GM11168 (cell line): ENCODE results near the gene YOD1.

ENCODE experiments used
- in situ Hi-C: fragments of 300-500 bp; cut with MboI; formaldehyde crosslinking; loops from one replicate; pipeline ENCODE4 v1.12.0; 2022; ENCODE audit warnings: low sequenced_read_pairs; ENCODE audit not compliant: unreplicated experiment

Gene YOD1

DNA sequence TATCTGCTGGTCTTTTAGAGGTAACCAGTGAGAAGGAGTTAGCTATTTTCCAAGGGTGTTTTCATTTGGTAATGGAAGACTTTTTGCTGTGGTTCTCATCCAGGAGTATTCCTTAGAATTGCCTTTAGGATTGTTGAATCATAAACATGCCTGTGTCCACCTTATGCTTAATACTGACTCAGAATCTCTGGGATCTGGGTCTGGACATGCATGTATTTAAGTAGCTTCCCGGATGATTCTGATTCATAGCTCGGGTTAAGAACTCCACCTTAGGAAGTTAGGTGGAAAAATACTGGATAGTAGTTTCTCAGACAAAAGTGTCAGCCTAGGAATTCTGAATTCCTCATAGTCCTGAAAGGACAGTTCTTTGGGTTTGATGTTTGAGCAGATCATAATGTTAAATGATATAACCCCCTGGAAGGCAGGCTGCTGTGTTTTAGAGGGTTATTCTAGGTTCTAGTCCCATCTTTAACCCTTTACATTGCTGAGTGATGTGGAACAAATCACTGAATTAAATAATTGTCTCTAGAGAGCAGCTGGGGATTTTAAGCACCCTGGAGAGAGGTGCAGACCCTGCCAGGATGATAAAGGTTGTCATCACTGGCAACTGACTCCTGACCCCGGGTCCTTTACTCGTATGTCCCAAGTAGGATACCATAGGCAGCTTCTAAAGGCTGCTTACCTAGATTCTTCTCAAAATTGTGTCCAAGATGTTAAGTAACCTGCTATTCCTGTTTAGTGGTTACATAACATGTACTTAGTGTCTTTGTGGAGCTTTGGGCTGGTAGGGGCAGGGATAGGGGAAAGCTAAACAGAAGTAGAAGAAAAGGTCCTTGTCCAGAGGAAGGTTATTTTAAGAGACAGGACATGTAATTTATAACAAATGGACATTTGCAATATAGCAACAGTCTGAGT is 23.2 kb upstream of the YOD1 start:
- in situ Hi-C loops, result no loop called here

DNA sequence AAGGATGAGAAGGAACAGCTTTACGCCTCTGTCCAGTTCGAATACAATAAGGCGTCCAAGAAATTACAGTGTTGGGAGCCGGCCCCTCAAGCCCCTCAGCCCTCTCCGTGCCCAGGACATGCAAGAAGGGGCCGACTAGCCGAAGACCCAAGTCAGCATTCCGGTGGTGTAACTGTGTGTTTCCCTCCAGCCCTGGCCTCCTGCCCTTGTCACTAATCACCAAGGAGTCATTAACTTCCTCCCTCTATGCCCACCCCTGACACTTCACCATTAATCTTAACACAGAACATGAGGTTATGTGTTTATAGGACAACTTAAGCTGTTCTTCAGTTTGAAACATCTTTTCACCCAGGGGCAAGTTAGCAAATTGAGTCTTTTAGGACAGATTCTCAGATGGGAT is 21.2 kb upstream of the YOD1 start:
- in situ Hi-C loops, result no loop called here

DNA sequence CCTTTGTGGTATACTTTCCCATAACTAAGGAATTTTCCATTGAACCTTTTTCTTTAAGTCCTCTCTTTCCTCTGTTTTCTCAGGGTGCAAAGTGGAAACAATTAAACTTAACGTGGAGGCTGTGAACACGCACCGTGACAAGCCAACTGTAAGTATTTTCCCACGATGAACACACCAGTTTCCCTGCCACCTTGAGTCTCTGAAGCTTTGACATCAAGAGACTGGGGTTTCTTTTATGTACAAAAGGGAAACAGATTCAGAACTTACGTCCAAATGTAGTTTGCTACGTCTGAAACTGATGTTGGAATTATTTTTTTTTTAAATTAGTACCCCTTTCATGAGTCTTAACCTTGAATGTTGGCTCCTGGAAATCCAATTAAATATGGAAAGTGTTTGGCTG is 20.4 kb upstream of the YOD1 start:
- in situ Hi-C loops, result no loop called here

DNA sequence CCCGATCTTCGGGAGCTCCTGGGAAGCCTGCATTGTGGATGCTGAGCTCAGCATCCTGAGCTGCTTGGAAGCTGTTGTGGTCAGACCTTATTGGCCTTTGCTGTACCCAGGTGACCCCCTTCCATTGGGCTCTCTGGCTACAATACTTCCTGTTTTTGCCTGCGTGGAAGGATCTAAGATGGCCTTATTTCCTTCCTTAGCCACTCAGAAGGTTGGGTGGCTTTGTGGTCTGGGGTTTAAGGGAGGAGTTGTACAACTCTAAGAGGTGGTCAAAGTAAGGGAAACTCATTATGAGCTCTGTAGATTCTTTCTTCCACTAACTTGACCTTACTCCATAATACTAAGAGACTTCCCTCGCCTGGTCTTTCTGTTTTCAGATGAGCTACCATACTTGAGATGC is 19.8 kb upstream of the YOD1 start:
- in situ Hi-C loops, result no loop called here

DNA sequence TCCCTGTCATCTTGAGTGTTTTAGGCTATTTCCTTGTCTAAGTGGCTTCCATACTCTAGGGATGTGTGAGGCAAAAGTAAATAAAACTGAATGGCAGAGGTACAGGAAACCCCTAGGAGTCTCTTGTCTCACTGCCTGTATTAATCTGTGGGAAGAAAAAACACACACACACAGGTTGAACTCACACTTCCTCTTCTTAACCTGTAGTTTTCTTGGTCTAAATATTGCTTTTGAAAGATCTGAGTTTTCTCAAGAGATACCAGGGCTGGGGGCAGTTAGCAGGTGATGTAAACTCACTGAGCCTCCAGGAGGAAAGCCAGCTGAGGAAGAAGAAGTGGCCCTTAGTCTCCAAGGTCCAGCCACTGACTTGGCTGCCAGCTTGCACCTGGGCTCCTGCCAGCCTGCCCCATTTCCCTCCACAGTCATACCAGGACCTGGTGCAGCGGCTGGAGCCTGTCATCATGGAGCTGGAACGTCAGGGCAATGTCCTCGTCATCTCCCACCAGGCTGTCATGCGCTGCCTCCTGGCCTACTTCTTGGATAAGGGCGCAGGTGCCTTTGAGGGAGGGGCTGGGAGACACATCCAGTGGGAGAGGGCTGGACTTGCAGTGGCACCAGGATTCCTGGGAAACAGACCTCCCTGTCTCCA is 19.0 kb upstream of the YOD1 start:
- in situ Hi-C loops, result no loop called here

DNA sequence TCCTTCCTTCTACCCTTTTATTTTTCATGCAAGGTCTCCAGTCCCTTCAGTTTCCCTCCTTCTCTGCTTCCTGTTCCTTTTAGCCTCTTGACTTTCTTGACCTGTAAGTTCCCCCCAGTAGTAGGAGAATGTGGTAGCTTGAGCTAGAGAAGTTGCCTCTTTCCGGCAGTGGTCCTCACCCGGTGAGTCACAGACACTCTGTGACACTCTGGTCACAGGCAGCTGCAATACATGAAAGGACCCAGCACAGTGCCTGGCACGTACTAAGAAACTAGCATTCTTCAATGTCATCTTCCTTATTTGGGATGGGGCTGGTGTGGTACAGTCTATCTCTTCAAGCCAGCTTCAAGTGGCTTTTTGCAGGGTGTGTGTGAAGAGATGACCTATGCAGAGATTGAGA is 18.1 kb upstream of the YOD1 start:
- in situ Hi-C loops, result no loop called here

DNA sequence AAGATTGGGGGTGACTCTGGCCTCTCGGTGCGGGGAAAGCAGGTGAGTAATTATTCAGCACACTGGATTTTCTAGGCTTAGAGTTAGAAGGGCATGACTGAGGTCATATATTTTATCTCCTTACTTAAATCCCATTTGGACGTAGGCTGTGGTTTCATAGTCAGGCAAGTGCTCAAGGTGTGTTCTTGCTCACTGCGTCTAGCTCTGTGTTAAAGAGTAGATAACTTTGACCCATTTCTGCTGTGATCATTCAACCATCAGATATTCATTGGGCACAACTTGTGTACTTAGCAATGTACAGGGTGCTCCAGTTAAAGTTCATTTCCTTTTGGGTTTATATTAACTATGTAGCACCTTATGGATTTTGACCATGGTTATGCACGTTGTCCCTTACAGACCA is 16.7 kb upstream of the YOD1 start:
- in situ Hi-C loops, result no loop called here

DNA sequence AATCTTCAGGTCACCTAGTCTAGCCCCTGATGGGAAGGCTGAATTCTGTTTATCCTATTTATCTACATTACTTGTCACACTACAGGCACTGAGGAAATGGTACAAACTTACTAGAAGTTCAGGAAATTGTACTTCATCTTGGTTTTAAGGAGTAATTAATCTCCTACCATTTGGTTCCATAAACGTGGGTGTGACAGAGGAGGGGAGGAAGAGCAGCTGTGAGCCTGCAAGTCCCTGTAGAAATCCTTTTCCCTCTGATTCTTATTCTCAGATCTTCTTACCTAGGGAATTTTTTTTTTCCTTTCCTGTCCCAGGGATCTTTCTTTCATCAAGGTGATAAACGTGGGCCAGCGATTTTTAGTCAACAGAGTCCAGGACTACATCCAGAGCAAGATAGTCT is 16.2 kb upstream of the YOD1 start:
- in situ Hi-C loops, result no loop called here

DNA sequence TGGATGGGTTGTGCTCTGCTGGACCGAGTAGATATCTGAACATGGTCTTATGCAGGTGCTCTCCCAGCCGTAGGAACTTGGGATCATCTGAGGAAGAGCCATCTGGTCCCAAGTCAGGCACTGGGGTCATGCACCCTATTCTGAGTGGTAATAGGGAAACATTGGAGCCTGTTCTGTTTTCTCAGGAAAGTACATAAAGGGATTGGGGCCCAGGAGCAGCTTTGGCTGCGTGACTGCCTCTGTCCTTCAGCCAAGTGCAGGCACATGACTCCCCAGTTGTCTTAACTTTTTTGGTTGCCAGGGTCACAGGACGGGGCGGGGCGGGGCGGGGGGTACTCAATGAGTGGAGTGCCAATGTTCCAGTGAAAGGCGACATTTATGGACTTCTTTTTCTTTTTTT is 13.6 kb upstream of the YOD1 start:
- in situ Hi-C loops, result no loop called here

DNA sequence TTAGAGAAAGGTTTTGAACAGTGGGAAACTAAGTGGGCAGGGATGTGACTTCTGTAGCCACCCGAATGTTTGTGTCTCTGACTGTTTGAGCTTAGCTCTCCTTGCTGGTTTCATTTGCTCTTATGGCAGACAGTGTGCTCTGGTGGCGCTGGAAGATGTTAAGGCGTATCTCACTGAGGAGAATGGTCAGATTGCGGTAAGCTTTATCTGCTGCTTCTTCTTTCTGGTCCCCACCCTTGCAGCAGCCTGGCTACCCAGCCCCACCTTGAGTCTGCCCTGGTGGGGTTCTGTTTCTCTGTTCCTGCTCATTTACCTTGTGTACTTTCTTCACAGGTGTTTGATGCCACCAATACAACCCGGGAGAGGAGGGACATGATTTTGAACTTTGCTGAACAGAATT is 12.0 kb upstream of the YOD1 start:
- in situ Hi-C loops, result no loop called here

DNA sequence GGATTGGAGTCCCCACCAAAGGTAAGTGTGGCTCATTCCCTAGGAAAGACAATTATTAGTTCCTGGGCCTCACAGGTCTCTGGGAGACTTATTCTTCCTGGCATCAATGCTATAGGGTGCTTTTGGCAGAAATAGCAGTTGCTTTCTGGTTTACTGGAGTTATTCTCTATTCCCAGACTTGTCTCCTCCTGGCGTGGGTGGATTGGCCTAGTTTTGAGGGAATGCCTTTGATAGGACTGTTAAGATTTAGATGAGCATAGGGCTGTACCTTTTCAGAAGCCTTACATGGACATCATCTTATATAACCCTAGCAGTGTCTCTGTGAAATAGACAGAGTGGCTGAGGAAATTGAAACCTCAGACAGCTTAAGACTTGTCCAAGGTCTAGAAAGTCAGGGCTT is 11.1 kb upstream of the YOD1 start:
- in situ Hi-C loops, result no loop called here

DNA sequence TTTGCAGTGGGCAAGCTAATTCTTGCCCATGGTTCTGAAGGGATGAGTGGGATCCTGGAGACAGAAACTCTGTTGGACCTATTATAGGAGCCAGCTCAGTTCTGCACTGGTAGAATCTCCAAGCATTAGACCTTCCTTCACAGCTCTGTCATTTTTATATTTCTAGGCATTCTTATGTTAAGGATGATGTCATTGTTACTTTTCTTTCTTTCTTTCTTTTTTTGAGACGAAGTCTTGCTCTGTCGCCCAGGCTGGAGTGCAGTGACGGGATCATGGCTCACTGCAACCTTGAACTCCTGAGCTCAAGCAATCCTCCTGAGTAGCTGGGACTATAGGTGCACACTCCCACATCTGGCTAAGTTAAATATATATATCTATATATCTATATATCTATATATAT is 9.6 kb upstream of the YOD1 start:
- in situ Hi-C loops, result no loop called here

DNA sequence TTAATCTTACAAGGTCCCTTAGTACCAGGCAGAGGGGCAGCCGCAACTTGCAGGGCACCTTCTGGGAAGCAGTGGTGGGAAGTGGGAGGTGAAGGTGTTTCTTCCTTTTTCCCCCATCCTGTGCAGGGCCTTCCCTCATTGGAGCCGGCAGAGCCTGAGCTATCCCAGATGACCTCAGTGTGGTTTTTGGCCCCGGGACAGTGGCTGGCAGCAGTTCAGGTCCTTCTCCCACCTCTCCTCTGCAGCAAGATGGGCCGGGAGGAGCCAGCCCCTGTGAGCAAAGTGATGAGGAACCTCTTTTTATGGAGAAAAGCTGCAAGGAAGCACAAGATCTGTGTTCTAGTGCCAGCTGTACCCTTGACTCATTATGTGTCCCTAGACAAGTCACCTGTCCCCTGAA is 8.9 kb upstream of the YOD1 start:
- in situ Hi-C loops, result no loop called here

DNA sequence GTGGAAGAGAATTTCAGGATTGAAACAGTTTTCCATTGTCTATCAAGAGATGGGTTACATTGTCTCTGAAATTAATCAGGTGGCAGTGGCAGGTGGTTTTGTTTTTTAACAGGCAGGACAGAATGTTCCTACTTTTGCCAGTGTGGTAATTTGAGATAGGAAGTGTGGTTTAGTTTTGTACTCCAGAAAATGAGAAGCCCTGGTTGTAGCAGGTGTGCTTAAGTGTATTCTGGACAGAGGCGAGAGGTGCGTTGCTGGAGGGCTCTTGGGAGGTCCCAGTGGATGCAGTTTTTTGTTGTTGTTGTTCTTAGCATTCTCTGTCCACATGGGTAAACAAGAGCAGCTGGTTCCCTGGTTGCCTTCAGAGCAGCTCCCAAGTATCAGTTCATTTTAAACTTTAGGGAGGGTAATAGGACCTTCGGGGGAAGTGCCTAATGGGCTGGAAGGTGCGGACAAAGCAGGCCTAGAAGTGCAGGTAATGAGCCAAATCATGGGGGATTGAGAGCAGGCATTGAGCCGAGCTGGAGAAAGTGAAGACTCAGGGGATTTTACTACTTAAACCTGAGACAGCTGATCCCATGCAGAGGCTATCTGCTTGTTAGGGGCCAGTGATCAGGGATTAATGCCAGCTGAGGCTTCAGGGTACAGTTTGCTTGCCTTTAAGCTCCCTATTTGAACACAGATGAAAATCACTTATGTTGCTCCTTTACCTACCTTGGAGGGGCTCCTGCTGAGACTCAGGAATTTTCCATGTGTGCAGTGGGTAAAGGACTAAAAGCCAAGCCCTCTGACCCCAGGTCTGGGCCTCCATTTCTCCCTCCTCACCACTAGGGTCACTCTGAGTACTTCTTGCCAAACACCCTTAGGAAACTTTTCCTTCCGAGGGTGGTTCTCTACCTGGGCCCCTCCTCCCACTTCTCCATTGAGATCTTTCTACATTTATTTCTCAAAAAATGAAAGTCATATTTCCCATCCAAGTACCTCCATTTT is 8.2 kb upstream of the YOD1 start:
- in situ Hi-C loops, result no loop called here

DNA sequence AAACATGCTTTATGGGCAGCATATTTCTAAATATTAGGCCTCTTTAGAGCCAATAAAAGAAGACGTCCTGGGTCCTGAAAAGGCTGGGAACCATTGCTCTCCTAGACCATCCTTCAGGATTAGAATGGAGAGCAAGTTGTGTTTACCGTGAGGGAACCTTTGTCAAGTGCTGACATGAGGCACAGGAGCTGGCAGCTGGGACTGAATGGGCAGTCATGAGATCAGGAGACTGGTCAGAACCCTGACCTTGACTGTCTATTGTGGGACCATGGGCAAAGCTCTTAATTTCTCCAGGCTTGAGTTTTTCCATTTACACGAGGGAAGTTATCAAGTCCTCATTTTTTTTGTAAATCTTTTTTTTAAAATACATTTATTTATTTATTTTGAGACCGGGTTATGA is 7.2 kb upstream of the YOD1 start:
- in situ Hi-C loops, result no loop called here

DNA sequence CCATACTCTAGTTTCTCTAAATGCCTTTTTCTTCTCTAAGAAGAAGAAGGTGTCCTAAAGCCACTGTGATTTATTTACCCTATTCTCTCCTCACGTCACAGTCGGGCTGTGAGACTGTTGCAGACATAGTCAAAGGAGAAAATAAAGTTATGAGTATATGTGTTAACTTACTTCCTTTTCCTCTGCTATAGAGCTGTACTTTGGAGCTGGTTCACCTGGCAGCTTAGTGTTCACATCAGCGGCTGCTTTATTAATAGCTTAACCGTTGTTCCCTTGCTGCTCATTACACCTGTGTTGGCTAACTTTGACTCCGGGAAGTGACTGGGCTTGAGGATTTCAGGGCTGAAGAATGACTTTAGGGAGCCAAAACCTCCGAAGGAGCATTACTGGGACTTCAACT is 5.7 kb upstream of the YOD1 start:
- in situ Hi-C loops, result no loop called here

DNA sequence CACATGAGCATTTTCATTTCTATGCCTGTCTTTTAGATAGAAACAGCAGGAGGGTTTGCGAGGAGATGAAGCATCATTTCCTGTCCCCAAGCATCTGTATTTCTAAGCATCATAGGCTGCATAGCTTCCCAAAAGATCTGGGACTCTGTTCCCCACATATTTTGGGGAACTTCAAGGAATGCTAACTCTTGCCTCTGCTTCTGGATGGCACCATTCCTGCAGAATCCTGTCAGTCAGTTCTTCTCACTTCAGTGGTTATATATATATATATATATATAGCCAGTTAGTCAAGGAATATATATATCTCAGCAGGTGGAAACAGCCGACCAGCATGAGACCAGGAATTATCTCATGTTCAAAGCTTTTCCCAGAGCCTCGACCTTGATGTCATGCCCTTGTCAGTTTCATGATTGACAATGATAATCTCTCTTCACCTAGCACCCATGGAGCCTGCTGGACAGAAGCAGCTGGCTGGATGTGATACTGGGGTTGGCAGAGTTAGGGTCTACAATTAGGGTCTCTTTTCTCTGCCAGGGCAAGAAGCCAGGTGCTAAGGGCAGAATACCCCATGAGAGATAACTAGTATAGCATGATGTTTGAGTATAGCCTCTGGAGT is 4.5 kb upstream of the YOD1 start:
- in situ Hi-C loops, result no loop called here

DNA sequence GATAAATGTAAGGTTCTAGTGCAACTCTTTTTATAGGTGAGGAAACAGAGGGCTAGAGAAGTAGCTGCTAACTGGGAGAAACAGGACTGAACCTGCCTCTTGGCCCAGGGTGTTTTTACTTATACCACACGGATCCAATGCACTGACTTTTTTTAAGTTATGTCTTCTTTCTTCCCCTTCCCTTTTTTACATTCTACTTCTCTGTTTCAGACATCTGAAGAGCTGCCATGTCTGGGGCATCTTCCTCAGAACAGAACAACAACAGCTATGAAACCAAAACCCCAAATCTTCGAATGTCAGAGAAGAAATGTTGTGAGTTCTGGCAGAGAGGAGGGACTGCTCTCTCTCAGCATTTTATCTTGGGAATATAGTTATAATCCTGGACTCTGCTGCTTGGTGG is 3.5 kb upstream of the YOD1 start:
- in situ Hi-C loops, result no loop called here

DNA sequence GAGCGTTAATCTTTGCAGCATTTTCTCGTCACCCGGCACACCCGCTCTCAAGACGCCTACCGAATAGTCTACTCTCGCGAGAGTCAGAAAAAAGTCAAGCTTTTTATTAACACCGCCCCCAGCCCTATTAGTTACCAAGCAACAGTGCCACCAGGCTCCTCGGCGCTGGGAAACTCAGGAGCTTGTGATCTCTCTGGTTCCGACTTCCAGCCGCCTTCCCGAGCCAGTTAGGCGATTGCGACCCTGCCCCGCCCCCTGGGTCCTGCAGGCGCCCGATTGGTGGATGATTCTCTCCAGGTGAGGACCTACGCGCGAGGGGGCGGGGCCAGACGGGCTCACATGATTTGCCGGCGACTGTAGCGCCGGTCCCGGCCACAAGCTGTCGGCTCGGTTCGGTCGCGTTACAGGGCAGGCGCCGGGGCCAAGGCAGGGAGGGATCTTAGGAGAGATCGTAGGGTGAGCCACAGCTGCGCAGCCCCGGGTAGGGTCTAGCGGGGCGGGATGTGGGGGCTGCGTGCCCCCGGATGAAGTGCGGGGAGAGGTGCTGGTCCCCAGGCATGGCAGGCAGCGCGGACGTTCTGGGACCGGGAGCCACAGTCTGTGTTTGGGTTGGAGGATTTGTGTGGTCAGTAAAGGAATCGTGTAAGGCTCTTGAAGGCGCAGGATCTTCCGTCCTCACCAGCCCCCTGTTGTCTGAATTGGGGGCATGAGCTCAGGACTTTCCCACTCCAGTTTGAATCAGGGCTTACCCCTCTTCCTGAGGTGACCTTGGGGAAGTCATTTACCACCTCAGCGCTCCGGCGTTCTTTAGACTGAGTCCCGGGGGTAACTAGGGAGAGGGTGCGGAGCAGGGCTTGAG is 2.1 kb upstream of the YOD1 start, which contains the start of gene PFKFB2:
Gene PFKFB2 (plus strand): TSS at position 365 of the 859 bp plus-strand sequence. CDS start 1,443 bp downstream, outside the sequence.
- in situ Hi-C loops, result no loop called here
